IMR-90 (cell line): ENCODE measurements around the gene KRTAP10-11. TPM values are rescaled to one million over a fixed set of nuclear protein-coding genes. Genes with fewer than 3 reads are reported as not detected.

ENCODE experiments used
- ATAC-seq: fragments of 200-7000 bp; cut with Tn5 transposase; 2 replicates; pipeline ENCODE4 v1.9.1; 2020; ENCODE audit warnings: low read depth, mild to moderate bottlenecking, moderate library complexity
- BruUV-seq: library from RNA; stranded (reverse); fragments of 400-500 nt; replicated peaks from 2 replicates; lab custom pipeline; 2021; lab: Mats Ljungman, UMichigan
- CTCF ChIA-PET: fragments of 300-600 bp; formaldehyde crosslinking; extraction: SDS; loops from one replicate; lab custom pipeline; 2021; ENCODE audit warnings: antibody characterized with exemption; lab: Yijun Ruan, JAX
- POLR2A ChIA-PET: fragments of 300-600 bp; sonication (Branson Sonifier 250); formaldehyde crosslinking; loops from one replicate; lab custom pipeline; 2022; ENCODE audit warnings: antibody characterized with exemption; ENCODE audit not compliant: unreplicated experiment; lab: Charles Lee
- DNase-seq: peaks from one replicate; pipeline ENCODE4 v3.0.0; 2013
- H2AFZ ChIP-seq: replicated peaks from 2 replicates; pipeline ENCODE3; 2013; ENCODE audit warnings: low read length, mild to moderate bottlenecking; ENCODE audit not compliant: poor library complexity
- H2AK5ac ChIP-seq: 2 replicates; pipeline ENCODE4 v1.6.1; 2013; ENCODE audit warnings: low read depth, low read length, inconsistent platforms
- H2AK9ac ChIP-seq: replicated peaks from 2 replicates; pipeline ENCODE3; 2013; ENCODE audit warnings: mild to moderate bottlenecking, low read depth, low read length, moderate library complexity; ENCODE audit not compliant: poor library complexity
- H2BK120ac ChIP-seq: 2 replicates; pipeline ENCODE4 v1.6.1; 2013; ENCODE audit warnings: low read depth, low read length, inconsistent platforms
- H2BK15ac ChIP-seq: 3 replicates; pipeline ENCODE4 v1.6.1; 2013; ENCODE audit warnings: low read depth, low read length, inconsistent platforms
- H2BK20ac ChIP-seq: 2 replicates; pipeline ENCODE4 v1.6.1; 2013; ENCODE audit warnings: low read depth, mild to moderate bottlenecking, inconsistent platforms, low read length, moderate library complexity
- H2BK5ac ChIP-seq: 2 replicates; pipeline ENCODE4 v1.6.1; 2013; ENCODE audit warnings: mild to moderate bottlenecking, low read depth, low read length, inconsistent platforms; ENCODE audit not compliant: poor library complexity, severe bottlenecking
- H3K14ac ChIP-seq: replicated peaks from 2 replicates; pipeline ENCODE4 v1.6.1; 2013; ENCODE audit warnings: low read depth, low read length, inconsistent platforms
- H3K18ac ChIP-seq: 2 replicates; pipeline ENCODE4 v1.6.1; 2013; ENCODE audit warnings: low read depth, low read length, control low read depth
- H3K23ac ChIP-seq: 2 replicates; pipeline ENCODE4 v1.6.1; 2013; ENCODE audit warnings: low read depth, low read length, inconsistent platforms
- H3K27ac ChIP-seq: 2 replicates; pipeline ENCODE4 v1.5.1; 2013; ENCODE audit warnings: mild to moderate bottlenecking, control low read depth, low read length; ENCODE audit not compliant: insufficient read depth
- H3K27me3 ChIP-seq: 2 replicates; pipeline ENCODE4 v1.6.1; 2013; ENCODE audit warnings: low read length; ENCODE audit not compliant: control insufficient read depth, insufficient read depth
- H3K36me3 ChIP-seq: 2 replicates; pipeline ENCODE4 v1.6.1; 2013; ENCODE audit warnings: low read length, mixed read lengths; ENCODE audit not compliant: control insufficient read depth, insufficient read depth
- H3K4ac ChIP-seq: 2 replicates; pipeline ENCODE4 v1.6.1; 2013; ENCODE audit warnings: low read depth, low read length, inconsistent platforms
- H3K4me1 ChIP-seq: 2 replicates; pipeline ENCODE4 v1.6.1; 2013; ENCODE audit warnings: low read length, mixed read lengths; ENCODE audit not compliant: control insufficient read depth, insufficient read depth
- H3K4me2 ChIP-seq: 2 replicates; pipeline ENCODE4 v1.6.1; 2013; ENCODE audit warnings: low read depth, mild to moderate bottlenecking, control low read depth, low read length, moderate library complexity
- H3K4me3 ChIP-seq: 2 replicates; pipeline ENCODE4 v1.5.1; 2013; ENCODE audit warnings: low read depth, mild to moderate bottlenecking, control low read depth, low read length, moderate library complexity; ENCODE audit not compliant: insufficient read depth
- H3K56ac ChIP-seq: 2 replicates; pipeline ENCODE4 v1.6.1; 2013; ENCODE audit warnings: low read length, inconsistent platforms; ENCODE audit not compliant: insufficient read depth; ENCODE audit errors: extremely low read depth
- H3K79me1 ChIP-seq, 2 experiments: 2 replicates each; pipeline ENCODE4 v1.6.1; 2013; ENCODE audit warnings: low read length in 2 of 2, inconsistent platforms in 1 of 2, low read depth in 1 of 2
- H3K9ac ChIP-seq: 2 replicates; pipeline ENCODE4 v1.6.1; 2013; ENCODE audit warnings: low read depth, low read length, control low read depth
- H3K9me1 ChIP-seq: 2 replicates; pipeline ENCODE4 v1.6.1; 2013; ENCODE audit warnings: low read length, inconsistent platforms; ENCODE audit not compliant: insufficient read depth
- H3K9me3 ChIP-seq: 2 replicates; pipeline ENCODE4 v1.6.1; 2013; ENCODE audit warnings: low read length; ENCODE audit not compliant: control insufficient read depth, insufficient read depth
- H4K20me1 ChIP-seq: 2 replicates; pipeline ENCODE4 v1.6.1; 2013; ENCODE audit warnings: low read length, inconsistent platforms; ENCODE audit not compliant: insufficient read depth
- H4K5ac ChIP-seq: 2 replicates; pipeline ENCODE4 v1.6.1; 2013; ENCODE audit warnings: mild to moderate bottlenecking, low read depth, low read length, control low read depth
- H4K8ac ChIP-seq, 2 experiments: 2 replicates each; pipeline ENCODE4 v1.6.1; 2013; ENCODE audit warnings: low read depth in 2 of 2, low read length in 2 of 2, control low read depth in 1 of 2, inconsistent platforms in 1 of 2
- H4K91ac ChIP-seq: 2 replicates; pipeline ENCODE4 v1.6.1; 2013; ENCODE audit warnings: low read depth, low read length, inconsistent platforms; ENCODE audit not compliant: insufficient read depth
- CEBPB ChIP-seq: IDR thresholded peaks from 2 replicates; pipeline ENCODE4 v1.6.1; 2012; ENCODE audit warnings: low read depth, low read length, improper control_type of control experiment
- CHD1 ChIP-seq: IDR thresholded peaks from 2 replicates; pipeline ENCODE4 v1.6.1; 2012; ENCODE audit warnings: low read depth, low read length, improper control_type of control experiment
- FOS ChIP-seq: fragments of 150-350 bp; IDR thresholded peaks from 2 replicates; pipeline ENCODE4 v1.6.1; 2016; ENCODE audit warnings: low read depth, low read length
- MAFK ChIP-seq: IDR thresholded peaks from 2 replicates; pipeline ENCODE4 v1.6.1; 2012; ENCODE audit warnings: low read depth, low read length, improper control_type of control experiment
- MAZ ChIP-seq: IDR thresholded peaks from 2 replicates; pipeline ENCODE4 v1.6.1; 2012; ENCODE audit warnings: low read depth, mild to moderate bottlenecking, low read length, improper control_type of control experiment, moderate library complexity, borderline replicate concordance
- POLR2A ChIP-seq: IDR thresholded peaks from 2 replicates; pipeline ENCODE4 v1.6.1; 2012; ENCODE audit warnings: mild to moderate bottlenecking, low read depth, low read length
- RFX5 ChIP-seq: IDR thresholded peaks from 2 replicates; pipeline ENCODE4 v1.8.0; 2012; ENCODE audit warnings: low read depth, mild to moderate bottlenecking, low read length, moderate library complexity
- WGBS, 2 experiments: methylation state at CpG; one replicate each; pipeline versions ENCODE4 v1.1.5 to v1.1.7; 2013; ENCODE audit warnings: missing lambda C conversion rate in 2 of 2; ENCODE audit not compliant: insufficient read length in 1 of 2; ENCODE audit errors: extremely low coverage in 2 of 2; 5-methylcytosine and 5-hydroxymethylcytosine counted together
- dilution Hi-C: fragments of 300-500 bp; cut with HindIII; formaldehyde crosslinking; loops from one replicate; pipeline ENCODE4 v1.14.3; 2018; ENCODE audit warnings: low sequenced_read_pairs; ENCODE audit not compliant: unreplicated experiment
- in situ Hi-C: fragments of 300-500 bp; cut with MboI; formaldehyde crosslinking; loops from 3 replicates; pipeline ENCODE4 v1.14.3; 2019; ENCODE audit warnings: low sequenced_read_pairs, inconsistent platforms, mixed read lengths
- intact Hi-C: fragments of 100-400 bp; cut with micrococcal nuclease; formaldehyde crosslinking; loops from 2 replicates; pipeline ENCODE4 v1.10.0; 2022
- polyA plus RNA-seq, 3 experiments: library from polyadenylated mRNA; depleted of rRNA; stranded (reverse); fragments of >200 nt; gene quantifications; 2 replicates each; pipeline ENCODE4 v1.2.3, GENCODE V29; 2012; ENCODE audit warnings: low replicate concordance in 1 of 3
- total RNA-seq: library from RNA; depleted of rRNA; stranded (reverse); fragments of >200 nt; gene quantifications from 2 replicates; pipeline ENCODE4 v1.2.3, GENCODE V29; 2012
- TF ChIP-seq, protein P1 (sequence below): fragments of 150-350 bp; IDR thresholded peaks from 2 replicates; pipeline ENCODE4 v1.6.1; 2016; ENCODE audit warnings: low read depth, mild to moderate bottlenecking, low read length, moderate library complexity, borderline replicate concordance
- TF ChIP-seq, protein P2 (sequence below): conservative IDR thresholded peaks from 2 replicates; pipeline ENCODE4 v1.5.1; 2012; ENCODE audit warnings: mild to moderate bottlenecking, low read depth, low read length, improper control_type of control experiment
- TF ChIP-seq, protein P3 (sequence below): fragments of 150-350 bp; IDR thresholded peaks from 2 replicates; pipeline ENCODE4 v1.6.1; 2017; ENCODE audit warnings: mild to moderate bottlenecking, antibody characterized with exemption, low read length, low read depth

KRTAP10-11 gene
- total and polyA plus RNA-seq, 2 of the 4 experiments (the other 2 are of a cell fraction) = not detected

DNA sequence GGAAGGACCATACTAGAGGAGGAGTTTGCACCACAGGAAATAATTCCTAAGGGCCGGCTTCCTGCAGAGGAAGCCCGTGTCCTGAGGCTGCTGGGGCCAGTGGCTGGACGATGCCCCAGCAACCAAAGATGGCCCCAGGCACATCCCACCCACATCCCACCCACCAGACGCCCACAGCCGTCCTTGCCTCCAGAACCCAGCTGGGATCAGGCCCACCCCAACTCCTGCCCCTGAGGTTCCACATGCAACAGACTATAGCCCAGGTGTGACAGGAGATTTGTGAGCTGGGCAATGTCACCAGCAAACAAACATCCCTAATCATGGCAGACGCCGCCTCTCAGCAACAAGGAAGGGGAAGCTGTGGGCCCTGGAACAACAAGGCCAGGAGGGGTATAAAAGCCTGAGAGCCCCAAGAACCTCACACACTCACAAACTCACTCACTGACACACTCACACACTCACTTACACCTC is 19.5 kb upstream of the KRTAP10-11 start, which contains the start of gene KRTAP10-9:
KRTAP10-9 (plus strand) TSS at position 421 of the 471 bp plus-strand sequence. CDS start 79 bp downstream, outside the sequence.
- H3K9me3 ChIP-seq = 0 out of 2 replicates have a peak, but pooled peaks cover 2% of the 10 kb centered on the region
- H2BK15ac ChIP-seq = no peak within 1 kb of the TSS
- TF ChIP-seq, protein P1, sequence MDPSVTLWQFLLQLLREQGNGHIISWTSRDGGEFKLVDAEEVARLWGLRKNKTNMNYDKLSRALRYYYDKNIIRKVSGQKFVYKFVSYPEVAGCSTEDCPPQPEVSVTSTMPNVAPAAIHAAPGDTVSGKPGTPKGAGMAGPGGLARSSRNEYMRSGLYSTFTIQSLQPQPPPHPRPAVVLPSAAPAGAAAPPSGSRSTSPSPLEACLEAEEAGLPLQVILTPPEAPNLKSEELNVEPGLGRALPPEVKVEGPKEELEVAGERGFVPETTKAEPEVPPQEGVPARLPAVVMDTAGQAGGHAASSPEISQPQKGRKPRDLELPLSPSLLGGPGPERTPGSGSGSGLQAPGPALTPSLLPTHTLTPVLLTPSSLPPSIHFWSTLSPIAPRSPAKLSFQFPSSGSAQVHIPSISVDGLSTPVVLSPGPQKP = no peak
- TF ChIP-seq CHD1 = no peak
- no peak for TF ChIP-seq MAZ
- TF ChIP-seq MAFK = no peak
- TF ChIP-seq POLR2A = no peak
- TF ChIP-seq CEBPB = no peak
- no peak for TF ChIP-seq RFX5
- TF ChIP-seq, protein P2, sequence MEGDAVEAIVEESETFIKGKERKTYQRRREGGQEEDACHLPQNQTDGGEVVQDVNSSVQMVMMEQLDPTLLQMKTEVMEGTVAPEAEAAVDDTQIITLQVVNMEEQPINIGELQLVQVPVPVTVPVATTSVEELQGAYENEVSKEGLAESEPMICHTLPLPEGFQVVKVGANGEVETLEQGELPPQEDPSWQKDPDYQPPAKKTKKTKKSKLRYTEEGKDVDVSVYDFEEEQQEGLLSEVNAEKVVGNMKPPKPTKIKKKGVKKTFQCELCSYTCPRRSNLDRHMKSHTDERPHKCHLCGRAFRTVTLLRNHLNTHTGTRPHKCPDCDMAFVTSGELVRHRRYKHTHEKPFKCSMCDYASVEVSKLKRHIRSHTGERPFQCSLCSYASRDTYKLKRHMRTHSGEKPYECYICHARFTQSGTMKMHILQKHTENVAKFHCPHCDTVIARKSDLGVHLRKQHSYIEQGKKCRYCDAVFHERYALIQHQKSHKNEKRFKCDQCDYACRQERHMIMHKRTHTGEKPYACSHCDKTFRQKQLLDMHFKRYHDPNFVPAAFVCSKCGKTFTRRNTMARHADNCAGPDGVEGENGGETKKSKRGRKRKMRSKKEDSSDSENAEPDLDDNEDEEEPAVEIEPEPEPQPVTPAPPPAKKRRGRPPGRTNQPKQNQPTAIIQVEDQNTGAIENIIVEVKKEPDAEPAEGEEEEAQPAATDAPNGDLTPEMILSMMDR = no peak
- TF ChIP-seq, protein P3, sequence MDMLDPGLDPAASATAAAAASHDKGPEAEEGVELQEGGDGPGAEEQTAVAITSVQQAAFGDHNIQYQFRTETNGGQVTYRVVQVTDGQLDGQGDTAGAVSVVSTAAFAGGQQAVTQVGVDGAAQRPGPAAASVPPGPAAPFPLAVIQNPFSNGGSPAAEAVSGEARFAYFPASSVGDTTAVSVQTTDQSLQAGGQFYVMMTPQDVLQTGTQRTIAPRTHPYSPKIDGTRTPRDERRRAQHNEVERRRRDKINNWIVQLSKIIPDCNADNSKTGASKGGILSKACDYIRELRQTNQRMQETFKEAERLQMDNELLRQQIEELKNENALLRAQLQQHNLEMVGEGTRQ = no peak
- TF ChIP-seq FOS = no peak
- no peak within 1 kb of the TSS for H2AFZ ChIP-seq
- H2BK20ac ChIP-seq = no peak within 1 kb of the TSS
- peaks cover 2% of the 10 kb centered on the region; the same call in 1 of the 2 replicates for H3K27me3 ChIP-seq
- dilution Hi-C loops (no loop called here), intact Hi-C loops (no loop called here), in situ Hi-C loops (no loop called here)
- no CpG with 5 or more reads among the region's 7 CpGs for WGBS, 2 experiments
- H3K56ac ChIP-seq = no peak within 1 kb of the TSS
- H4K8ac ChIP-seq = no peak within 1 kb of the TSS
- H3K14ac ChIP-seq = no peak within 1 kb of the TSS
- ChIA-PET POLR2A (no interaction called here), CTCF (no interaction called here)
- H3K9me1 ChIP-seq = no peaks in the 10 kb centered on the region
- H3K79me1 ChIP-seq = no peaks in the 10 kb centered on the region
- H3K4me3 ChIP-seq = no peak within 1 kb of the TSS
- H2BK5ac ChIP-seq = no peak within 1 kb of the TSS
- no peak within 1 kb of the TSS for H2AK9ac ChIP-seq
- no peak within 1 kb of the TSS for H3K23ac ChIP-seq
- no peak within 1 kb of the TSS for H4K91ac ChIP-seq
- no peak within 1 kb of the TSS for H3K27ac ChIP-seq
- no peak within 1 kb of the TSS for H2AK5ac ChIP-seq
- no peak within 1 kb of the TSS for H4K5ac ChIP-seq
- H3K4me2 ChIP-seq = no peak within 1 kb of the TSS
- no TSS peak for BruUV-seq
- H3K4ac ChIP-seq = no peak within 1 kb of the TSS
- H2BK120ac ChIP-seq = no peak within 1 kb of the TSS
- ATAC-seq (no peak), DNase-seq (no peak)
- H3K4me1 ChIP-seq = no peaks in the 10 kb centered on the region
- no peak within 1 kb of the TSS for H3K18ac ChIP-seq
- no peaks in the 10 kb centered on the region for H4K20me1 ChIP-seq
- no peaks in the 10 kb centered on the region for H3K36me3 ChIP-seq
- H3K9ac ChIP-seq = no peak within 1 kb of the TSS
